ENCODE measurements around the gene PNPLA7. TPM values are rescaled to one million over a fixed set of nuclear protein-coding genes. Genes with fewer than 3 reads are reported as not detected.

Gene PNPLA7
- total and polyA plus RNA-seq, 3 donors from 2014 or later, result 4.2 to 17.8 (median 10.9) TPM

GRCh38 chr9:137416006-137416562, 134.1 kb downstream of the PNPLA7 start:
- WGBS, 2 donors, result 78% methylated on average over 22 of the region's 23 CpGs; no CpG with 5 or more reads in 1 of the 2 donors
- TF ChIP-seq CTCF (IDR thresholded peaks at IDR 0.05), result no peak
- intact Hi-C loops (cut with DNase I; ENCODE audit: low total_unique reads), result no loop called here
- Histone ChIP-seq H3K27me3 (no peaks in the 10 kb centered on the region), H3K27ac (no peak overlapping the region), H3K4me3 (peak overlapping the region in 1 of 2 donors; percentile 59), H3K9me3 (no peaks in the 10 kb centered on the region), H3K36me3 (ENCODE audit: low read depth, missing control alignments) (no peaks in the 10 kb centered on the region), H3K4me1 (peaks cover 13% of the 10 kb centered on the region)
- DNase-seq, result no peak

- no peak overlapping the region for H3K4me3 ChIP-seq
- no peak for DNase-seq
- intact Hi-C loops (cut with DNase I; ENCODE audit: low total_unique reads), result no loop called here
- H3K4me1 ChIP-seq, result peaks cover 18% of the 10 kb centered on the region
- H3K27ac ChIP-seq, result no peak overlapping the region
- H3K9me3 ChIP-seq, result no peaks in the 10 kb centered on the region
- no peak for TF ChIP-seq CTCF (IDR thresholded peaks at IDR 0.05)
- WGBS, 2 donors, result 86 to 94% methylated on average over 2 to 5 of the region's 5 CpGs
- H3K36me3 ChIP-seq (ENCODE audit: low read depth, missing control alignments), result no peaks in the 10 kb centered on the region
- no peaks in the 10 kb centered on the region for H3K27me3 ChIP-seq
Observed at GRCh38 chr9:137415451-137415850, 134.8 kb downstream of the PNPLA7 start.

GRCh38 chr9:137412431-137412830, 137.8 kb downstream of the PNPLA7 start:
- H3K4me1 ChIP-seq, result peaks cover 27% of the 10 kb centered on the region
- intact Hi-C loops (cut with DNase I; ENCODE audit: low total_unique reads), result no loop called here
- WGBS, 2 donors, result 68 to 79% methylated on average over 10 of the region's 10 CpGs
- peak overlapping the region; percentile 65 to 76 for H3K27ac ChIP-seq
- no peak overlapping the region for H3K4me3 ChIP-seq
- H3K36me3 ChIP-seq (ENCODE audit: low read depth, missing control alignments), result no peaks in the 10 kb centered on the region
- H3K9me3 ChIP-seq, result no peaks in the 10 kb centered on the region
- no peak for DNase-seq
- no peaks in the 10 kb centered on the region for H3K27me3 ChIP-seq
- TF ChIP-seq CTCF (IDR thresholded peaks at IDR 0.05) (no peak), POLR2A (IDR thresholded peaks at IDR 0.05) (no peak)

- intact Hi-C loops (cut with DNase I; ENCODE audit: low total_unique reads), result no loop called here
- 51 to 72% methylated on average over 6 to 28 of the region's 30 CpGs for WGBS, 2 donors
- Histone ChIP-seq H3K4me1 (peaks cover 31% of the 10 kb centered on the region), H3K9me3 (no peaks in the 10 kb centered on the region), H3K27ac (peak overlapping the region; percentile 65 to 76), H3K36me3 (ENCODE audit: low read depth, missing control alignments) (no peaks in the 10 kb centered on the region), H3K27me3 (no peaks in the 10 kb centered on the region), H3K4me3 (no peak overlapping the region)
- DNase-seq, result peak; percentile 78
- TF ChIP-seq POLR2A (IDR thresholded peaks at IDR 0.05) (no peak), CTCF (IDR thresholded peaks at IDR 0.05) (no peak)
Observed at GRCh38 chr9:137411645-137412380, 138.4 kb downstream of the PNPLA7 start.

- TF ChIP-seq CTCF (IDR thresholded peaks at IDR 0.05), result no peak
- TF ChIP-seq POLR2A (IDR thresholded peaks at IDR 0.05), result no peak
- no peaks in the 10 kb centered on the region for H3K9me3 ChIP-seq
- no peak for DNase-seq
- no peak overlapping the region for H3K4me3 ChIP-seq
- H3K27ac ChIP-seq, result peak overlapping the region; percentile 39 to 44
- no peaks in the 10 kb centered on the region for H3K36me3 ChIP-seq (ENCODE audit: low read depth, missing control alignments)
- H3K4me1 ChIP-seq, result peaks cover 37% of the 10 kb centered on the region
- WGBS, 2 donors, result 76% methylated on average over 13 of the region's 17 CpGs; no CpG with 5 or more reads in 1 of the 2 donors
- intact Hi-C loops (cut with DNase I; ENCODE audit: low total_unique reads), result no loop called here
- no peaks in the 10 kb centered on the region for H3K27me3 ChIP-seq
Observed at GRCh38 chr9:137411260-137411644, 138.9 kb downstream of the PNPLA7 start.
